ENCODE results near the gene CD6.

- TF ChIP-seq CTCF (IDR thresholded peaks at IDR 0.05) (no peak), POLR2AphosphoS5 (IDR thresholded peaks at IDR 0.05) (no peak), EP300 (IDR thresholded peaks at IDR 0.05) (no peak)
These were observed 61.9 kb downstream of the CD6 start for GRCh38 chr11:61033417-61033816.
